ENCODE results near the gene ZNF423.

ZNF423 gene

GRCh38 chr16:49542946-49543630 lies 312.8 kb downstream of the ZNF423 start:
- DNase-seq = no peak

DNA sequence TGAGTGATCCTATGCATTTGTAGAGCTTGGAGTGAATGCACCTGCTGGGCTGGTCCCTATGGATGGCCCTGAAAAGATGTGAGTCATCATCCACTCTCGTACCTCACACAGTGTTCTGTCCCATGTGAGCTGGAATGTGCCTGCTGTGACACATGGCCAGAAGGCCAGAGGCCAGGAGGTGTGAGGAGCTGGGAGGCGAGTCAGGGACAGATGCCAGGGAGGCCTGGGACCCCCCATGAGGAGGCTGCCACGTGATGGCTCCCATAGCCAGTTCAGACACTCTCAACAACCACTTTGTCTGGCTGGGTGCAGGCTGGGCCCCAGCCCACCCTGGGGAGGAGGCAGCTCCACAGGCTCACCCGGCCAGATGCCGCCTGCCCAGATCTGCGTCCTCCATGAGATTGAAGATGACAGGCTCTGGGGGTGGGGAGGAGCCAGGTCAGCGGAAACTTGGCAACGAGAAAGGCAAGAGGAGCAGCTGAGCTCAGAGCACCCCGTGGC lies 313.5 kb downstream of the ZNF423 start:
- no peak for DNase-seq

DNA sequence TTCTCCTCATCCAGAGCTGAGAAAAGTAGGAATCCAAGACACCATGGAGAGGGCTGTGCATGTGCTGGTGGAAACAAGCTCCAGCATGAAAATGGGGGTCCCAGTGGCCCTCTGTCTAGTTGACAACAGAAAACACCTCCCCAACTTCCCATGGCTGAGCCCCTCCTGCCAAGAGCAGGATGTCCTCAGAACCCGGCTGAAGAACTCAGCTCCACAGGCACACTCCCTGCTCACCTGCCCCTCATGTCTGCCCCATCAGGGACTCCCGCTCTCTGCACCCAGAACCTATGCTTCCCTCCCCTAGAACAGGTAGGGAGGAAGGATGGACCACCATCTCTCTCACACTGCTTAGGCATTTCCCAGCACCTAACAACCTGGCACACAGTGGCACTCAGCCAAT lies 315.1 kb downstream of the ZNF423 start:
- DNase-seq = no peak

GRCh38 chr16:49539758-49540157 lies 316.2 kb downstream of the ZNF423 start:
- DNase-seq = no peak

DNA sequence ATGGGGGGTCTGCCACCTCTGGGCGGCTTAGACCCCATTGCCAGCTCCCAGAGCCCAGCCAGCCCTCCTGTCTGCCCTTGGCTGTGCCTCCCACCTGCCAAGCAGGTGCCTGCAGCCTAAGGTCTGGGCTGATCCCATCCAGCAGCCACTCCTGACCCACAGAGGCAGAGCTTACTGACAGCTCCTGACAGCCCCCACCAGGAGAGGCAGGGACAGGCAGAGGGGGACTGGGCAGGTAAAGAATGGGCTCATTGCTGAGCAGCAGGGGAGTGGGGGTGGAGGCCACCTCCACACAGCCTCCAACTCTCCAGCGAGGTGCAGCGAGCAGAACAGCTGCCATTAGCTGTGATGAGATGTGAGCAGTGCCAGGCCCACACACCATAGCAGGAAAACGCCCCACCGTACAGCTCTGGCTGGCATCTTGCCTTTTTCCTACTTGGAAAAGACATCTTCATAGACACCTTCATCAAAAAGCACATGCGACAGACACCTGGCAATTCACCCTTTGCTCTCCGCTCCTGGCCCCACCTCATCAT lies 317.9 kb downstream of the ZNF423 start:
- DNase-seq = no peak

DNA sequence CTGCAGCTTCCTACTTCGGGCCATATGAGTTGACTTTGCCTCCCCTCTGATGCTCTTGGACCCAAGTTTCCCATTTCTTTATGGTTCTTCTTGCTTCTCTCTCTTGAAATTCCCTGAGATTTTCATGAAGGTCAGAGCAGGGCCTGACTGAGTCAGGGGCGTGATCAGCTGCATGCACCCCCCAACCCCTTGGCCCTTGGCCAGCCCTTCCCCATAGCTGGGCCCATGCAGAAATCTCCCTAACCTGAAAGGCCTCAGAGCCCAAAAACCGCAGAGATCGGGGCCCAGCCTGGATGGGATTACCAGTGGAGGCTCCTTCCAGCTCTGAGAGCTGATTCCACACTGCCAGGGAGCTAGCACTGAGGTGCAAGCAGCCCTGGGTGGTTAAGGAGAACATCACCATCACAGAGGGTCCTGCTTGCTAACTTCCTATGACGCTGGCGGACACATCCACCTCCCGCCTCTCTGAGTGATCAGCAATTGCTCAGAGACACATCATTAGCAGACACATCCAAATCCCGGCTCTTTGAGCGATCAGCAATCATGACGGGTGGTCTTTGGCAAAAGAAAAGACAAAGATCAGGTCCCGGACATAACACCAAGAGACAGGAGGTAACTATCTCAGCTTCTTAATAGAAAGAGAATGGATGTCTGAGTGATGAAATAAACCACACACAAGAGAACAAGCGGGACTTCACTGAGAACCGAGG lies 320.9 kb downstream of the ZNF423 start:
- no peak for DNase-seq

GRCh38 chr16:49533422-49533821 lies 322.5 kb downstream of the ZNF423 start:
- no peak for DNase-seq

GRCh38 chr16:49532873-49533272 lies 323.0 kb downstream of the ZNF423 start:
- no peak for DNase-seq

- no peak for DNase-seq
These were observed 323.7 kb downstream of the ZNF423 start for GRCh38 chr16:49531931-49532840.

GRCh38 chr16:49531425-49531824 lies 324.5 kb downstream of the ZNF423 start:
- no peak for DNase-seq

DNA sequence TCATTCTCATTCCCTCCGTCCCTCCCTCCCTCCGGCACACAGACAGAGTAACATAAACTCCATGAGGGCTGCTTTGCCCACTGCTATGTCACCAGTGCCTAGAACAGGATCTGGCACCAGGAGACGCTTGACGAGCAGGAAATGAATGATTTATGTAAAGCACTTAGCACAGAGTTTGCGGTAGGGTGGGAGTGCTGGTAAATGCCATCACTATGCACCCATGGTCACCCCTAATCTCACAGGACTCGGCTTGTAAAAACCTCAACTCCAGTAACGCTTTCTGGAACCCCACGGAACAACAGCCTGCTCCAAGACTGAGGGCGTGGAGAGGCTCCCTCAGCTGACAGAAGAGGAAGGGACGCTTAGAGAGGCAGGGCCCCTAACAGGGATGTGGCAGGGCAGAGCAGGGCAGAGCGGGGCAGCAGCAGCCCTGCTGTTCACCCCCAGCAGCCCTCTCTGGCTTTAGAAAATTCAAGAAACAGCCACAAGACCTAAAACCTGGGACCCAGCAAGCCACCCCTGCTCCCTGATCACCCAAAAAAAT lies 325.4 kb downstream of the ZNF423 start:
- no peak for DNase-seq

DNA sequence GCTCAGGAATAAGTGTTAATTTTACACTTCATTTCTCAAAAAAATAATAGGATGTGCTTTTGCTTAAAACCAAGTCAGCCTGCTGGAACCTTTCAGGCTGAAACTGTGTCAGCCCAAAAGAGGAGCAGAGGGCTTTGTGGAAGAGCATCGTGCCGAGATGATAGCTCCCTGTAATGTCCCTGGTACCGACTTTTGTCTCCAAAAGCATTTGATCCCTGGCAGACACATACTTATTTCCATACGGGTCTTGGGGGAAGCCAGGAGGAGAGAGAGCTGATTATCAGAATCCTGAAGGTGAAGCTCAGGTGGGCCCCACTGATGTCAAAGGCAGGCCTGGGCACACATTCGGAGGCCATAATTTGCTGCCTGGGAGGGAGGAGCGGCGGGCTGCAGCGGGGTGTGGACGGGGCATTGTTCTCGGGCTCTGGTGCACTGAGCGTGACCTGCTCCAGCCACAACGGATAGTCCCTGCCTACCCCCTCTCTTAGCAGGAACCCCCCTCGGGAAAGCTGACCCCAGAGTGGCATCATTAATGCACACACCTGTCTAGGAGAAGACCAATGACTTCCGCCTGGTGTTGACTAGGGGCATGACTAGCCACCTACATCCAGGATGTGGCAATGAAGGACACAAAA lies 326.4 kb downstream of the ZNF423 start:
- DNase-seq = no peak

GRCh38 chr16:49528866-49529288 lies 327.0 kb downstream of the ZNF423 start:
- no peak for DNase-seq

- no peak for DNase-seq
These were observed 327.6 kb downstream of the ZNF423 start for GRCh38 chr16:49528060-49528865.

DNA sequence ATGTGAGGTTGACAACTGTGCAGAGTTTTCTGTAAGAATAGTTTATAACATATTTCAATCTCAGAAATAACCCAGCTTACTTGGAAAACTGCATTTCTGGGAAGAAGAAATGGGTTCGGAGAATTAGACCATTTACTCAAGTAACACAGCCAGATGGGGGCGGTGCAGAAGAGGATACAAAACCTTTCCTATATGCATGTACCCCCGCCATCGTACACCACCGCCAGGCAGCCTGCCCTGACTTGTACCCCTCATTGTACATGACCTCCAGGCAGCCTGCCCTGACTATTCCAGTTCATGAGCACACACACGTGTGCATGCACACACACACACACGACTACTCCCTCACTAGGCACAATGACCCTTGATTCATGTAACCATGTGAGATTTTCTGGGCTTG lies 328.3 kb downstream of the ZNF423 start:
- DNase-seq = no peak

DNA sequence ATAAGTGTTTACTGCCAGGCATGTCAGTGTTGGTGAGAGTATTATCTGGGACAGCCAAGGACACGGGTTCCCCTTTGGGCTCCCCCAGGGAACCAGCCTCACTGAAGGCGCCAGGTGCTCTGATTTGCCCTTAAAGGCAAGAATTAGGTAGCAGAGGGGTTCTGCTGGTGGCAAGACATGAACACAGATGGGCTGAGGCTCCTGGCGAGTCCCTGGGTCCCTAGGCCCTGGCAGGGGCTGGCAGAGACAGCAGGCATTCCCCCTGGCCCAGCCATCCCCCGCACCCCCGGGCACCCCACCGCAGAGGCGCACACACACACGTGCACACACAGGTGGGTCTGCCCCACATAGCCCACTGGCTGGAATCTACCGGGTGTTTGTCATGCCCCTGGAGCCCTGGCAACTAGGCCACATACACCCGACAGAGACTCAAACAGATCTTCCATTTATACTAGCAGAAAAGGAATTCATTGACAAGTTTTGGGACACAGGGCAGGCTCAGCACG lies 329.0 kb downstream of the ZNF423 start:
- no peak for DNase-seq

DNA sequence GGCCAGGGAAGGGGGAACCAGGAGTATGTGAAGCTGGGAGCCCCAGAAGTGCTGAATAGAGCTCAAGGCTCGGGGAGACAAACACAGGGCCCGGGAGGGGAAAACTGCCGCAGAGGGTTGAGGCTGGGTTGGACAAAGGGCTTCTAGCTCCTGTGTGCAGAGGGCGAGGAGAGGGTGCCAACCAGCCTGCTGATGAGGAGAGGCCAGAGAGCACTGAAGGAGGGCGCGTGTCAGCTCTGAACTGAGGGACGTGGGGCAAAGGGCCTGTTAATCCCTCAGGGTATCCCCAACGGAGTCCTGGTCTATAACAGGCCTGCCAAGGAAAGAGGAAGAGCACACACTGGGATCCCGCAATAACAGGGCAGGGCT lies 331.0 kb downstream of the ZNF423 start:
- no peak for DNase-seq

- DNase-seq = no peak
These were observed 331.5 kb downstream of the ZNF423 start for GRCh38 chr16:49524216-49524946.

GRCh38 chr16:49523435-49524159 lies 332.3 kb downstream of the ZNF423 start:
- DNase-seq = no peak
